Esophagus squamous epithelium (tissue), 4 donors: ENCODE measurements around the gene KIF26B.

Experiments
- POLR2A ChIP-seq, 4 donors: fragments of 450-650 bp; IDR thresholded peaks; one replicate each; pipeline ENCODE4 v1.6.1; 2017; ENCODE audit warnings: antibody characterized with exemption in 4 of 4, mild to moderate bottlenecking in 4 of 4, moderate library complexity in 3 of 4
- TF ChIP-seq, protein P1 (sequence below), 6 experiments: fragments of 450-650 bp in 4 of 6; fragments of 200-600 bp in 2 of 6; sonication (generic) in 2 of 6; IDR thresholded peaks; one replicate each; pipeline ENCODE4 v1.5.1; 2016 to 2019; ENCODE audit warnings: antibody characterized with exemption in 6 of 6, mild to moderate bottlenecking in 4 of 6, moderate library complexity in 4 of 6

DNA sequence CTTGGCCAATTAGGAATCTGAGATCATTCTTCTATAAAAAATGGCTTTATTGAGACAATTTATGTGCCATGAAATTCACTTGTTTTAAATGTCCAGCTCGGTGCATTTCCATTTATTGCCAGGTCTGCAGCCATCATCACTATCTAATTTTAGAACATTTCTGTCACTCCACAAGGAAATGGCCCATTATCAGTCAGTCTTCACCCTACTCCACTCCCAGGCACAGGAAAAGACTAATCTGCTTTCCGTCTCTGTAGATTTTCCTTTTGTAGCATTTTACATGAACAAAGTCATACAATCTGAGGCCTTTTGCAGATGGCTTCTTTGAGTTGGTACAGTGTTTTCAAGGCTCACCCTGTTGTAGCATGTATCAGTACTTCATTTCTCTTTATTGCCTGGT lies 27.2 kb downstream of the KIF26B start:
- TF ChIP-seq, protein P1, sequence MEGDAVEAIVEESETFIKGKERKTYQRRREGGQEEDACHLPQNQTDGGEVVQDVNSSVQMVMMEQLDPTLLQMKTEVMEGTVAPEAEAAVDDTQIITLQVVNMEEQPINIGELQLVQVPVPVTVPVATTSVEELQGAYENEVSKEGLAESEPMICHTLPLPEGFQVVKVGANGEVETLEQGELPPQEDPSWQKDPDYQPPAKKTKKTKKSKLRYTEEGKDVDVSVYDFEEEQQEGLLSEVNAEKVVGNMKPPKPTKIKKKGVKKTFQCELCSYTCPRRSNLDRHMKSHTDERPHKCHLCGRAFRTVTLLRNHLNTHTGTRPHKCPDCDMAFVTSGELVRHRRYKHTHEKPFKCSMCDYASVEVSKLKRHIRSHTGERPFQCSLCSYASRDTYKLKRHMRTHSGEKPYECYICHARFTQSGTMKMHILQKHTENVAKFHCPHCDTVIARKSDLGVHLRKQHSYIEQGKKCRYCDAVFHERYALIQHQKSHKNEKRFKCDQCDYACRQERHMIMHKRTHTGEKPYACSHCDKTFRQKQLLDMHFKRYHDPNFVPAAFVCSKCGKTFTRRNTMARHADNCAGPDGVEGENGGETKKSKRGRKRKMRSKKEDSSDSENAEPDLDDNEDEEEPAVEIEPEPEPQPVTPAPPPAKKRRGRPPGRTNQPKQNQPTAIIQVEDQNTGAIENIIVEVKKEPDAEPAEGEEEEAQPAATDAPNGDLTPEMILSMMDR (IDR thresholded peaks at IDR 0.05) = no peak
- no peak for TF ChIP-seq POLR2A (IDR thresholded peaks at IDR 0.05)
